SU-DHL-6 (cell line): ENCODE results near the gene FRAS1.
"Not testable (repeated sequence)": the region's sequence is repeated elsewhere in the genome, so short reads cannot be mapped to it uniquely, and the experiment has no call there.

Source experiments
- H2AFZ ChIP-seq: fragments of 200-600 bp; sonication (generic); 2 replicates; pipeline ENCODE4 v1.6.1; 2014; ENCODE audit warnings: low read depth, mild to moderate bottlenecking, moderate library complexity, mixed read lengths, antibody characterized with exemption, low read length; ENCODE audit not compliant: severe bottlenecking
- H3F3A ChIP-seq: fragments of 200-600 bp; shearing (Covaris generic); 2 replicates; pipeline ENCODE4 v1.6.0; 2016; ENCODE audit warnings: antibody characterized with exemption, mild to moderate bottlenecking; ENCODE audit not compliant: insufficient read depth
- H3K27ac ChIP-seq: fragments of 200-600 bp; sonication (generic); 2 replicates; pipeline ENCODE4 v1.5.1; 2016; ENCODE audit warnings: low read depth, mild to moderate bottlenecking, low read length, moderate library complexity, mixed read lengths
- H3K27me3 ChIP-seq: fragments of 200-600 bp; sonication (generic), shearing (Covaris generic); 2 replicates; pipeline ENCODE4 v1.6.0; 2014; ENCODE audit warnings: mild to moderate bottlenecking, low read length
- H3K36me3 ChIP-seq: fragments of 200-600 bp; sonication (generic); 2 replicates; pipeline ENCODE4 v1.6.1; 2014; ENCODE audit warnings: mild to moderate bottlenecking, low read length, mixed read lengths
- H3K4me2 ChIP-seq: fragments of 300-600, 200-600 bp; shearing (Covaris generic), sonication (generic); 2 replicates; pipeline ENCODE4 v1.6.0; 2014; ENCODE audit warnings: low read length, low read depth, mild to moderate bottlenecking; ENCODE audit not compliant: poor library complexity, severe bottlenecking
- H3K4me3 ChIP-seq: fragments of 200-600 bp; sonication (generic); 2 replicates; pipeline ENCODE4 v1.5.1; 2014; ENCODE audit warnings: antibody characterized with exemption, low read length, mild to moderate bottlenecking, mixed read lengths; ENCODE audit not compliant: insufficient read depth, poor library complexity, severe bottlenecking
- H3K79me2 ChIP-seq: fragments of 200-600 bp; sonication (generic); 2 replicates; pipeline ENCODE4 v1.6.1; 2014; ENCODE audit warnings: mild to moderate bottlenecking, low read length, moderate library complexity; ENCODE audit not compliant: insufficient read depth
- H3K9ac ChIP-seq: fragments of 200-600 bp; sonication (generic); 2 replicates; pipeline ENCODE4 v1.7.0; 2014; ENCODE audit warnings: mild to moderate bottlenecking, low read length
- H3K9me2 ChIP-seq: fragments of 200-600 bp; sonication (generic); replicated peaks from 2 replicates; pipeline ENCODE4 v1.6.1; 2014; ENCODE audit warnings: low read length; ENCODE audit not compliant: insufficient read depth
- H3K9me3 ChIP-seq: fragments of 200-600 bp; sonication (generic); 2 replicates; pipeline ENCODE4 v1.6.1; 2014; ENCODE audit warnings: low read length, mixed read lengths; ENCODE audit not compliant: insufficient read depth
- H4K20me1 ChIP-seq: fragments of 200-600 bp; sonication (generic); 2 replicates; pipeline ENCODE4 v1.6.1; 2014; ENCODE audit warnings: low read depth, mild to moderate bottlenecking, antibody characterized with exemption, low read length, moderate library complexity, mixed read lengths
- EZH2phosphoT487 ChIP-seq: fragments of 200-600 bp; sonication (generic), shearing (Covaris generic); conservative IDR thresholded peaks from 2 replicates; pipeline ENCODE4 v1.6.1; 2018; ENCODE audit warnings: mild to moderate bottlenecking, antibody characterized with exemption, low read length, moderate library complexity, mixed read lengths
- TF ChIP-seq, protein P1 (sequence below): fragments of 200-600 bp; sonication (generic); IDR thresholded peaks from one replicate; pipeline ENCODE4 v1.5.1; 2017; ENCODE audit warnings: antibody characterized with exemption, mild to moderate bottlenecking, low read length, moderate library complexity; ENCODE audit not compliant: insufficient read depth, poor library complexity, severe bottlenecking

FRAS1 gene

GRCh38 chr4:78250500-78250899 lies 193.4 kb downstream of the FRAS1 start:
- H3K27ac ChIP-seq, result no peak overlapping the region
- no peak overlapping the region for H3K4me3 ChIP-seq
- no peak overlapping the region for H2AFZ ChIP-seq
- no peaks in the 10 kb centered on the region for H3K27me3 ChIP-seq
- TF ChIP-seq, protein P1, sequence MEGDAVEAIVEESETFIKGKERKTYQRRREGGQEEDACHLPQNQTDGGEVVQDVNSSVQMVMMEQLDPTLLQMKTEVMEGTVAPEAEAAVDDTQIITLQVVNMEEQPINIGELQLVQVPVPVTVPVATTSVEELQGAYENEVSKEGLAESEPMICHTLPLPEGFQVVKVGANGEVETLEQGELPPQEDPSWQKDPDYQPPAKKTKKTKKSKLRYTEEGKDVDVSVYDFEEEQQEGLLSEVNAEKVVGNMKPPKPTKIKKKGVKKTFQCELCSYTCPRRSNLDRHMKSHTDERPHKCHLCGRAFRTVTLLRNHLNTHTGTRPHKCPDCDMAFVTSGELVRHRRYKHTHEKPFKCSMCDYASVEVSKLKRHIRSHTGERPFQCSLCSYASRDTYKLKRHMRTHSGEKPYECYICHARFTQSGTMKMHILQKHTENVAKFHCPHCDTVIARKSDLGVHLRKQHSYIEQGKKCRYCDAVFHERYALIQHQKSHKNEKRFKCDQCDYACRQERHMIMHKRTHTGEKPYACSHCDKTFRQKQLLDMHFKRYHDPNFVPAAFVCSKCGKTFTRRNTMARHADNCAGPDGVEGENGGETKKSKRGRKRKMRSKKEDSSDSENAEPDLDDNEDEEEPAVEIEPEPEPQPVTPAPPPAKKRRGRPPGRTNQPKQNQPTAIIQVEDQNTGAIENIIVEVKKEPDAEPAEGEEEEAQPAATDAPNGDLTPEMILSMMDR, result no peak
- no peak for TF ChIP-seq EZH2phosphoT487
- no peaks in the 10 kb centered on the region for H4K20me1 ChIP-seq
- no peaks in the 10 kb centered on the region for H3K9me2 ChIP-seq
- no peak overlapping the region for H3K9ac ChIP-seq
- H3K36me3 ChIP-seq, result no peaks in the 10 kb centered on the region
- H3K79me2 ChIP-seq, result no peaks in the 10 kb centered on the region
- H3K9me3 ChIP-seq, result no peaks in the 10 kb centered on the region
- H3K4me2 ChIP-seq, result no peak overlapping the region
- H3F3A ChIP-seq, result no peaks in the 10 kb centered on the region

DNA sequence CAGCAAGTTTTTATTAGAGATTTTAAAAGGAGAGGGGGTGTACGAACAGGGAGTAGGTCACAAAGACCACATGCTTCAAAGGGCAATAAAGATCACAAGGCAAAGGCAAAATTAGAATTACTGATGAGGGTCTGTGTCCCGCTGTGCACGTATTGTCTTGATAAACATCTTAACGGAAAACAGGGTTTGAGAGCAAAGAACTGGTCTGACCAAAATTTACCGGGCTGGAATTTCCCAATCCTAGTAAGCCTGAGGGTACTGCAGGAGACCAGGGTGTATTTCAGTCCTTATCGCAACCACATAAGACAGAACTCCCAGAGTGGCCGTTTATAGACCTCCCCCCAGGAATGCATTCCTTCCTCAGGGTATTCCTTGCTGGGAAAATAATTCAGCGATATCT lies 195.7 kb downstream of the FRAS1 start:
- H3K4me2 ChIP-seq, result not testable (repeated sequence)

DNA sequence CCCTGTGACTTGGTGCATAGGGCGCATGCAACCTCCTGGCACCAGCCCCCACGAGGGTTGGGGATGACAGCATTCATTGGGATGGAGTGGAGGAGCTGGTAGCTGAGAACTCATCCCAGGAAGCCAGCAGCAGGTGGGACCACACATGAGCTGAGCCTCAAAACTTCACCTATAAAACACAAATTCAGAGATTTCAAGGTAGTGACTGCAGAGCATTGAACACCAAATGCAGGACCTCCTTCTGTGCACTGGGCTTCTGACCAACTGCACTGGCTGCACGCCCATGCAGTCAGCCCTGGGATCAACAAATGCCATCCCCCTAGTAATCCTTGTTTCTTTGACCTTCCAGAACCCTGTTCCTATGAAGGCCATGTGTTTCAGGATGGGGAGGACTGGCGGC lies 197.8 kb downstream of the FRAS1 start:
- TF ChIP-seq, protein P1, result no peak
- TF ChIP-seq EZH2phosphoT487, result no peak
- H2AFZ ChIP-seq, result no peak overlapping the region
- H3K4me3 ChIP-seq, result no peak overlapping the region
- H3F3A ChIP-seq, result no peaks in the 10 kb centered on the region
- H3K27me3 ChIP-seq, result no peaks in the 10 kb centered on the region
- H3K36me3 ChIP-seq, result no peaks in the 10 kb centered on the region
- H3K27ac ChIP-seq, result no peak overlapping the region
- H3K9ac ChIP-seq, result no peak overlapping the region
- H3K9me2 ChIP-seq, result no peaks in the 10 kb centered on the region
- no peak overlapping the region for H3K4me2 ChIP-seq
- H4K20me1 ChIP-seq, result no peaks in the 10 kb centered on the region
- H3K79me2 ChIP-seq, result no peaks in the 10 kb centered on the region
- H3K9me3 ChIP-seq, result no peaks in the 10 kb centered on the region

More for the DNA sequence above, 195.7 kb downstream of the FRAS1 start:
- H3K9me2 ChIP-seq, H3K9ac ChIP-seq, H3K27me3 ChIP-seq, H3K36me3 ChIP-seq, H3F3A ChIP-seq, H3K9me3 ChIP-seq, H3K27ac ChIP-seq, H4K20me1 ChIP-seq, H3K79me2 ChIP-seq, H3K4me3 ChIP-seq, H2AFZ ChIP-seq: not testable (repeated sequence)

DNA sequence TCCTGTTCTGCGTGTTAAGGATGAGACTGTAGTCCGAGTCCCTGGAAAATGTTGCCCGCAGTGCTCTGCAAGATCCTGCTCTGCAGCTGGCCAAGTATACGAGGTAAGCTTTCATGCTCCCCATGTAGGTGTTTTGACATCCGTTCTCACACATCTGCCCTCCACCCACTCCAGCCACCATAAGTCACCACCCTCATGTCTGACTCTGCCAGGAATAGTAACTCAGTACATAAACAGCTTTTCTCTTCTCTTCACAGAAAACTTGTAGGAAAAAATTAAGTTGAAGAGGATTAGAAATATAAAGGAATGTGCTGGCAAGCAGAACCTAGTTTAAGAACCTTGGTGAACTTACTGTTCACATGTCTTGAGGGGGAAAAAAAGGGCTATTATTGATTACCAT lies 207.9 kb downstream of the FRAS1 start:
- H3K9me3 ChIP-seq, result no peaks in the 10 kb centered on the region

More for the DNA sequence above, 207.9 kb downstream of the FRAS1 start:
- Histone ChIP-seq H3K9ac (no peak overlapping the region), H3K27ac (no peak overlapping the region), H3K36me3 (no peaks in the 10 kb centered on the region), H3K4me3 (no peak overlapping the region), H3K9me2 (no peaks in the 10 kb centered on the region), H3K27me3 (no peaks in the 10 kb centered on the region), H3F3A (no peaks in the 10 kb centered on the region), H2AFZ (no peak overlapping the region), H4K20me1 (no peaks in the 10 kb centered on the region), H3K4me2 (no peak overlapping the region), H3K79me2 (no peaks in the 10 kb centered on the region)
- TF ChIP-seq EZH2phosphoT487, result no peak
- TF ChIP-seq, protein P1, result no peak
